ENCODE data around the gene NCF2. TPM values are rescaled to one million over a fixed set of nuclear protein-coding genes. Genes with fewer than 3 reads are reported as not detected.
A peak's percentile ranks its signal among the peaks of the same experiment; 100 is the strongest.

The NCF2 gene
- total RNA-seq, 3 donors from 2014 or later (not counting 1 experiment from before 2014, with no cell fraction given) = 10.4 to 21.7 (median 14.8) TPM

DNA sequence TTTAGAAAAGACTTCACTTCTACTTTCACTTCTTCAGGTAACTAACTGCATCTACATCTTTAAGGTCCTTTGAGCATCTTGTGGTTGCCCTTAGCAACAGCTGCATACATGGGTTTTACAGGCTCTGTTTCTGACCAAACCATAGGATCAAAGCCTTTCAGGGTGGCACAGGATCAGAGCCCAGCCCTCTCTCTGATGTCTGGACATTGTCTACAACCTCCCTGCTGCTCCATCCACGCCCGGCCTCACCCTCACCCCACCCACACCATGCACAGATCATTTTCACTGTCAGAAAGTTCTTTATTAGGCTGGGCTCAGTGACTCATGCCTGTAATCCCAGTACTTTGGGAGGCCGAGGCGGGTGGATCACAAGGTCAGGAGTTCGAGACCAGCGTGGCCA lies 5.2 kb downstream of the NCF2 start:
- Histone ChIP-seq H3K36me3 (ENCODE audit: control insufficient read depth, insufficient read depth, low read length) (no peaks in the 10 kb centered on the region), H3K9me3 (ENCODE audit: control insufficient read depth, insufficient read depth, low read length) (no peaks in the 10 kb centered on the region), H3K27ac (ENCODE audit: low read length) (no peak overlapping the region), H3K4me1 (ENCODE audit: control insufficient read depth, insufficient read depth, low read length) (peaks cover 23% of the 10 kb centered on the region), H3K27me3 (ENCODE audit: control insufficient read depth, insufficient read depth, low read length) (no peaks in the 10 kb centered on the region), H3K4me3 (ENCODE audit: low read length) (no peak overlapping the region)
- TF ChIP-seq, protein P1, sequence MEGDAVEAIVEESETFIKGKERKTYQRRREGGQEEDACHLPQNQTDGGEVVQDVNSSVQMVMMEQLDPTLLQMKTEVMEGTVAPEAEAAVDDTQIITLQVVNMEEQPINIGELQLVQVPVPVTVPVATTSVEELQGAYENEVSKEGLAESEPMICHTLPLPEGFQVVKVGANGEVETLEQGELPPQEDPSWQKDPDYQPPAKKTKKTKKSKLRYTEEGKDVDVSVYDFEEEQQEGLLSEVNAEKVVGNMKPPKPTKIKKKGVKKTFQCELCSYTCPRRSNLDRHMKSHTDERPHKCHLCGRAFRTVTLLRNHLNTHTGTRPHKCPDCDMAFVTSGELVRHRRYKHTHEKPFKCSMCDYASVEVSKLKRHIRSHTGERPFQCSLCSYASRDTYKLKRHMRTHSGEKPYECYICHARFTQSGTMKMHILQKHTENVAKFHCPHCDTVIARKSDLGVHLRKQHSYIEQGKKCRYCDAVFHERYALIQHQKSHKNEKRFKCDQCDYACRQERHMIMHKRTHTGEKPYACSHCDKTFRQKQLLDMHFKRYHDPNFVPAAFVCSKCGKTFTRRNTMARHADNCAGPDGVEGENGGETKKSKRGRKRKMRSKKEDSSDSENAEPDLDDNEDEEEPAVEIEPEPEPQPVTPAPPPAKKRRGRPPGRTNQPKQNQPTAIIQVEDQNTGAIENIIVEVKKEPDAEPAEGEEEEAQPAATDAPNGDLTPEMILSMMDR (IDR thresholded peaks at IDR 0.05) = no peak
- H3K4me3 Mint-ChIP-seq = no peak overlapping the region
- H3K27me3 Mint-ChIP-seq (ENCODE audit: low read depth in 2 of 2) = no peaks in the 10 kb centered on the region
- H3K4me1 Mint-ChIP-seq = peaks cover 6% of the 10 kb centered on the region in 2 donors
- no peak for DNase-seq
- no peaks in the 10 kb centered on the region for H3K36me3 Mint-ChIP-seq
- no peak overlapping the region for H3K27ac Mint-ChIP-seq
- H3K9me3 Mint-ChIP-seq = no peaks in the 10 kb centered on the region
- no peak for ATAC-seq
- intact Hi-C loops (cut with micrococcal nuclease) = no loop called here
- WGBS (ENCODE audit: insufficient coverage) = 88% methylated on average over 6 of the region's 6 CpGs

DNA sequence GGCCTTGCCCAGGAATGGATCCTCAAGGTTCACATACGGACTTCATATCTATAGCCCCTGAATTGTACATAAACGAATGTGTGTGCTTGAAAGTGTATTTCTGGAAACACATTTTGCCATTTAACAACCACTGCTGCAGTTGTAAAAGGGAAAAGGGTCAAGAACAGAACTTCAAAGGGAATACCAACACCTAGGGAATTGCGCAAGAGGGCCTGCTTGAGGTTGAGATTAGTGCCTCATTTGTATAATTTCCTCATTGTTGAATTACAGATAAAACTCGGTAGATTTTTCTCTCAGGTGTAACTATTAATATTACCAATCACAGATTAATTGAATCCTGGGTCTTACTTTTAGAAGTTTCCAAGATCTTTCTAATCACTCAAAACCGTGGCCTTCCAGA lies 6.1 kb downstream of the NCF2 start:
- no peak overlapping the region for H3K27ac ChIP-seq (ENCODE audit: low read length)
- TF ChIP-seq, protein P1 (IDR thresholded peaks at IDR 0.05) = no peak
- no peaks in the 10 kb centered on the region for H3K27me3 ChIP-seq (ENCODE audit: control insufficient read depth, insufficient read depth, low read length)
- peaks cover 10% of the 10 kb centered on the region in 2 donors for H3K4me1 Mint-ChIP-seq
- ATAC-seq = no peak
- no peak overlapping the region for H3K27ac Mint-ChIP-seq
- H3K36me3 Mint-ChIP-seq = no peaks in the 10 kb centered on the region
- H3K4me3 Mint-ChIP-seq = no peak overlapping the region
- H3K27me3 Mint-ChIP-seq (ENCODE audit: low read depth in 2 of 2) = no peaks in the 10 kb centered on the region
- no peaks in the 10 kb centered on the region for H3K9me3 ChIP-seq (ENCODE audit: control insufficient read depth, insufficient read depth, low read length)
- H3K36me3 ChIP-seq (ENCODE audit: control insufficient read depth, insufficient read depth, low read length) = no peaks in the 10 kb centered on the region
- no peak for DNase-seq
- H3K4me1 ChIP-seq (ENCODE audit: control insufficient read depth, insufficient read depth, low read length) = peaks cover 22% of the 10 kb centered on the region
- 87% methylated on average over 4 of the region's 5 CpGs for WGBS (ENCODE audit: insufficient coverage)
- H3K4me3 ChIP-seq (ENCODE audit: low read length) = no peak overlapping the region
- intact Hi-C loops (cut with micrococcal nuclease) = no loop called here
- H3K9me3 Mint-ChIP-seq = no peaks in the 10 kb centered on the region

DNA sequence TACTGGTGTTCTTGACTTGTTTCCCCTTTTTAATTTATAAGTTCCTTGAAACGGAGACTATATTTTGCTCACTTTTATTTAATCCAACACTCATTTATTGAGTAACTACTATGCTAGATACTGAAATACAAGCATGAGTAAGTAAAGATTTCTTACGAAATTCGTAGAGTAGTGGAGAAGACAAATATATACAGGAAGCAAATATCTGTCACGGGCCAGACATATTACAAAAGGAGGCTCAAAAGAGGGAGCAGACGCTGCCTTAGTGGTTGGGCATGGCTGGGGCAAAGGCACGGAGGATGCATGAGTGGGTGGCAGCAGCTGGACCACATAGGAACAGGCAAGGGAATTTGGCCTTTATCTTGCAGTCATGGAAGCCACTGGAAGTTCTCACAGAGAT lies 6.8 kb downstream of the NCF2 start:
- Mint-ChIP-seq H3K4me1 (peaks cover 10% of the 10 kb centered on the region in 2 donors), H3K27me3 (ENCODE audit: low read depth in 2 of 2) (no peaks in the 10 kb centered on the region), H3K4me3 (no peak overlapping the region), H3K27ac (no peak overlapping the region), H3K9me3 (no peaks in the 10 kb centered on the region), H3K36me3 (no peaks in the 10 kb centered on the region)
- TF ChIP-seq, protein P1 (IDR thresholded peaks at IDR 0.05) = no peak
- intact Hi-C loops (cut with micrococcal nuclease) = no loop called here
- peak in 1 of 3 donors; percentile 32 for ATAC-seq
- no peaks in the 10 kb centered on the region for H3K9me3 ChIP-seq (ENCODE audit: control insufficient read depth, insufficient read depth, low read length)
- no peak for DNase-seq
- H3K4me1 ChIP-seq (ENCODE audit: control insufficient read depth, insufficient read depth, low read length) = peaks cover 20% of the 10 kb centered on the region
- H3K27me3 ChIP-seq (ENCODE audit: control insufficient read depth, insufficient read depth, low read length) = no peaks in the 10 kb centered on the region
- no peak overlapping the region for H3K27ac ChIP-seq (ENCODE audit: low read length)
- H3K36me3 ChIP-seq (ENCODE audit: control insufficient read depth, insufficient read depth, low read length) = no peaks in the 10 kb centered on the region
- no peak overlapping the region for H3K4me3 ChIP-seq (ENCODE audit: low read length)
- 72% methylated on average over 5 of the region's 6 CpGs for WGBS (ENCODE audit: insufficient coverage)

DNA sequence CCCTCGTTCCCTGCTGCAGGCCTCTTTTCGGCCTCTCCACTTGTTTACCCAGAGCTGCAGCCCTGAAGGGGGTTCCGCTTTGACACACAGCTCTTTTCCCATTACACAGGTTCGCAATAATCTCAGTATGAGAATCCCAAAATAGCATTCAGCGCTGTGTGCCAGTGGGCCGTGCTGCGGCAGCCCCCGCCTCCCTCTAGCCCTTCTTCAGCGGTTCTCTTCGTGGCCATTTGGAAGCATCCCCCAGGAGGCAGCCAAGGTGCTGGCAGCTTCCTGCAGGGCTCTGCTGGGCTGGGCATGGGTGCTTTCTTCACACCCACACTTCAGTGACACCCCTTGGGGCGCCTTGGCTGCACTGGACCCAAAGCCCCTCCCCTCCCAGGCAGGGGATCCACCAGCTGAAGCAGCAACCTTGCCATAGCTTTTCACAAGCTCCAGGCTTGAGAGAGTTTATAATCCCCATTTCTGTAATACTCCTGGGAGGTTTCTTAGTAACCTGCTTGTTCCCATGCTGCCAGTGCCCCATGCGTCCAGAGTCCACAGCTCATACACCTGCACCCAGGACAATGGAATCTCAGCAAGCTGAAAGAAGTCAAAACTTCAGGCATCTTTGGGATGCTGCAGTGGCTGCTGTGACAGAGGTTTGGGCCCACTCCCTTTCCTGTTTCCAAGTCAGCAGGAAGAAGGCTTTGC lies 8.1 kb downstream of the NCF2 start:
- WGBS (ENCODE audit: insufficient coverage) = 92% methylated on average over 12 of the region's 12 CpGs
- DNase-seq = no peak
- Histone ChIP-seq H3K4me1 (ENCODE audit: control insufficient read depth, insufficient read depth, low read length) (peaks cover 21% of the 10 kb centered on the region), H3K27ac (ENCODE audit: low read length) (no peak overlapping the region), H3K4me3 (ENCODE audit: low read length) (no peak overlapping the region), H3K27me3 (ENCODE audit: control insufficient read depth, insufficient read depth, low read length) (no peaks in the 10 kb centered on the region), H3K9me3 (ENCODE audit: control insufficient read depth, insufficient read depth, low read length) (no peaks in the 10 kb centered on the region), H3K36me3 (ENCODE audit: control insufficient read depth, insufficient read depth, low read length) (no peaks in the 10 kb centered on the region)
- H3K9me3 Mint-ChIP-seq = no peaks in the 10 kb centered on the region
- intact Hi-C loops (cut with micrococcal nuclease) = no loop called here
- H3K27ac Mint-ChIP-seq = no peak overlapping the region
- no peak for ATAC-seq
- peaks cover 10% of the 10 kb centered on the region in 2 donors for H3K4me1 Mint-ChIP-seq
- H3K27me3 Mint-ChIP-seq (ENCODE audit: low read depth in 2 of 2) = no peaks in the 10 kb centered on the region
- TF ChIP-seq, protein P1 (IDR thresholded peaks at IDR 0.05) = no peak
- no peak overlapping the region for H3K4me3 Mint-ChIP-seq
- no peaks in the 10 kb centered on the region for H3K36me3 Mint-ChIP-seq
